SK-N-SH treated with all-trans-retinoic acid at 6 μM for 48 hours (cell line): Measurements from ENCODE around the gene HRH3.

Source experiments
- ARNTL ChIP-seq: fragments of 450-650 bp; formaldehyde crosslinking; IDR thresholded peaks from 2 replicates; pipeline ENCODE4 v1.5.0; 2020; ENCODE audit warnings: low read depth, mild to moderate bottlenecking, moderate library complexity, borderline replicate concordance
- BACH2 ChIP-seq: fragments of 250-450 bp; sonication (Bioruptor Pico); IDR thresholded peaks from 2 replicates; pipeline ENCODE4 v1.9.0; 2021; ENCODE audit warnings: mild to moderate bottlenecking, borderline replicate concordance
- ESRRG ChIP-seq: fragments of 250-450 bp; sonication (Bioruptor Pico); IDR thresholded peaks from 2 replicates; pipeline ENCODE4 v1.6.1; 2021; ENCODE audit warnings: mild to moderate bottlenecking
- OSR1 ChIP-seq: fragments of 250-450 bp; sonication (Bioruptor Pico); IDR thresholded peaks from 2 replicates; pipeline ENCODE4 v1.8.0; 2022; ENCODE audit warnings: moderate library complexity, mild to moderate bottlenecking, inconsistent platforms

- no peak for TF ChIP-seq ARNTL (CRISPR knock-in tag)
- TF ChIP-seq BACH2 = no peak
- TF ChIP-seq ESRRG = no peak
- no peak for TF ChIP-seq OSR1 (CRISPR knock-in tag)
Measured at GRCh38 chr20:62200491-62201172, 19.4 kb downstream of the HRH3 start.
